ENCODE data around the gene EPB41L5. TPM values are rescaled to one million over a fixed set of nuclear protein-coding genes. Genes with fewer than 3 reads are reported as not detected.
A peak's percentile ranks its signal among the peaks of the same experiment; 100 is the strongest.

Gene EPB41L5
- total RNA-seq, 3 donors from 2014 or later: 24.8 to 57.8 (median 42.3) TPM

DNA sequence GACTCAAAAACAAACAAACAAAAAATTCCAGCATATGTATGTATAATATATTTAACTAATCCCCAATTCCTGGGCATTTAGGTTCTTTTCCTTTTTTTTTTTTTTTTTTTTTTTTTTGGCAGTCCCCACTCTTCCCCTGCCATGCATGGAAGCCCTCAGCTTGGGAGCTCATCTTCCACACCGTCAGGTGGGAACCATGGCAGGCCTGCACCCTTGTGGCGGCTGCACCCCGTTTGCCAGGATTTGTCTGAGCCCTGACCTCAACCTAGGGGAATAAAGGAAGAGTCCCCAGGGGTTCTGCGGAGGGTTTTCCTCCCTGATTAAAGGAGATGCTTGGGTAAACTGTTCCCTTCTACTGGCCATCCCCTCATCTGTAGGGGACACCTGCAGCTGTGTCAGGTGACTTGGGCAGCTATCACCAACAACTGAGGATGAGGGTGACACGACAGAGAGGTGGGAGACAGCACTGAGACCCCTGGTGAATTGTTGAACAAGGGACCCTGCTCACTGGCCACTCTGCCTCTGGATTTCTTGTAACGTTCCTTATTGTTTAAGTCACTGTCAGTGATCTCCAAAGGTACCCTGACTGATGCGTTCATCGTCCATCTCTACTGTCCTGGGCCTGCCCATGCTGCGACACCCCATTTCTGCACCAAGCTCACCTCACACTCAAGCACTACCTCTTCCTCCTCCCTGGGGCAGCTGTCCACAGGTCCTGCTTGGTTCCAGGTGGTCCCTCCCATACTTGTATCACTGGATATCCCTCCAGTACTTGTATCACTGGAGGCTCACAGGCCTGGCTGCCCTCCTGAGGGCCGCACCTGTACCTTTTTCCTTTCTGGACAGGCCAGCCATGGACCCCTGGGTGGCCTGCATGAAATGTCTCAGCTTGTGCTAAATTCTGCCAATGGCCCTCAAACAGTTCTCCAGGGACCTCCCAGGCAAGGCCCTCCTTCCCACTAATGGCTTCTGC, 195.8 kb downstream of the EPB41L5 start:
- intact Hi-C loops (cut with DNase I; ENCODE audit: low total_unique reads): no loop called here
- Histone ChIP-seq H3K4me3 (no peak overlapping the region), H3K36me3 (no peaks in the 10 kb centered on the region), H3K27me3 (no peaks in the 10 kb centered on the region), H3K4me1 (no peaks in the 10 kb centered on the region), H3K27ac (no peak overlapping the region), H3K9me3 (no peaks in the 10 kb centered on the region)
- no peak for TF ChIP-seq POLR2AphosphoS5 (IDR thresholded peaks at IDR 0.05)
- TF ChIP-seq, protein P1, sequence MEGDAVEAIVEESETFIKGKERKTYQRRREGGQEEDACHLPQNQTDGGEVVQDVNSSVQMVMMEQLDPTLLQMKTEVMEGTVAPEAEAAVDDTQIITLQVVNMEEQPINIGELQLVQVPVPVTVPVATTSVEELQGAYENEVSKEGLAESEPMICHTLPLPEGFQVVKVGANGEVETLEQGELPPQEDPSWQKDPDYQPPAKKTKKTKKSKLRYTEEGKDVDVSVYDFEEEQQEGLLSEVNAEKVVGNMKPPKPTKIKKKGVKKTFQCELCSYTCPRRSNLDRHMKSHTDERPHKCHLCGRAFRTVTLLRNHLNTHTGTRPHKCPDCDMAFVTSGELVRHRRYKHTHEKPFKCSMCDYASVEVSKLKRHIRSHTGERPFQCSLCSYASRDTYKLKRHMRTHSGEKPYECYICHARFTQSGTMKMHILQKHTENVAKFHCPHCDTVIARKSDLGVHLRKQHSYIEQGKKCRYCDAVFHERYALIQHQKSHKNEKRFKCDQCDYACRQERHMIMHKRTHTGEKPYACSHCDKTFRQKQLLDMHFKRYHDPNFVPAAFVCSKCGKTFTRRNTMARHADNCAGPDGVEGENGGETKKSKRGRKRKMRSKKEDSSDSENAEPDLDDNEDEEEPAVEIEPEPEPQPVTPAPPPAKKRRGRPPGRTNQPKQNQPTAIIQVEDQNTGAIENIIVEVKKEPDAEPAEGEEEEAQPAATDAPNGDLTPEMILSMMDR (IDR thresholded peaks at IDR 0.05): no peak
- no peak for TF ChIP-seq POLR2A (IDR thresholded peaks at IDR 0.05)
- DNase-seq (ENCODE audit: low spot score in 2 of 2): no peak

DNA sequence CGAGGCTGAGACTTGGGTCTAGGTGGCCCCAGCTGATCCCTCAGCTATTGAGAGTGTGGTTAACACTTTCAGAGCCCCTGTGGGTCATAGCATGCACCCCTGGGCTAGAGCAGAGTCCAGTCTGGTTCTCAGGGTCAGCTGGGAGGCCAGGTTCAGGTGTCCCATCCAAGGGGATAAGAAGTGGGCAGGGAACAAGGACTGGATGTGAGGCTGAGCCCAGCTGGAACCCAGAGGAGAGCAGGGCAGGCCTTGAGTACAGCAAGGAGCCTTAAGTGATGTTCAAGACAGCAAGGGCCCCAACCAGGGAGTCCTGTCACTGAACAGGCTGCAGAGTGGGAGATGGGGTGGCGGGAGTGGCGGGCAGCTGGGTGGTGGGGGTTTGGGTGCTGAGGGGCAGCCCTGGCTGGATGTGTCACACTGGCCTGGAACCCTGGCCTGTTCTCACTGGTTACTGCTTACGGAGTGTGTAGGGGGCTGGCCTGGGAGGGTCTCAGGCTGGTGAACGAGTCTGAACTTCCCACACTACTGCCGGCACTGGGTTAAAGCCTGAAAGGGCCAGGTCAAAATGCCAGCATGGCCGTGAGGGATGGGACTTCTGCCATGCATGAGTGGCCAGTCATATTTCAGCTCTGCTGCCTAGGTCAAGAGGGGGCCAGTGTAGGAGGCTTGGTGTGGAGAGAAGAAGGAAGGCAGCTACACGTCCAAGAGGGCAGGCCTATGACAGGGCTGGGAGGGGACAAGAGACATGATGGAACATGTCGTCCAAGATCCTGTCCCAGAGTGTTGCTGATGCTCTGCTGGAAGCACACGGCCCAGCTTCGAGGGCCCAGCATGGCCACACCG, 196.8 kb downstream of the EPB41L5 start:
- intact Hi-C loops (cut with DNase I; ENCODE audit: low total_unique reads): no loop called here
- Histone ChIP-seq H3K27ac (no peak overlapping the region), H3K36me3 (no peaks in the 10 kb centered on the region), H3K4me1 (no peaks in the 10 kb centered on the region), H3K9me3 (no peaks in the 10 kb centered on the region), H3K4me3 (no peak overlapping the region), H3K27me3 (no peaks in the 10 kb centered on the region)
- DNase-seq (ENCODE audit: low spot score in 2 of 2): no peak
- TF ChIP-seq, protein P1 (IDR thresholded peaks at IDR 0.05): no peak
- TF ChIP-seq POLR2AphosphoS5 (IDR thresholded peaks at IDR 0.05) (no peak), POLR2A (IDR thresholded peaks at IDR 0.05) (no peak)

DNA sequence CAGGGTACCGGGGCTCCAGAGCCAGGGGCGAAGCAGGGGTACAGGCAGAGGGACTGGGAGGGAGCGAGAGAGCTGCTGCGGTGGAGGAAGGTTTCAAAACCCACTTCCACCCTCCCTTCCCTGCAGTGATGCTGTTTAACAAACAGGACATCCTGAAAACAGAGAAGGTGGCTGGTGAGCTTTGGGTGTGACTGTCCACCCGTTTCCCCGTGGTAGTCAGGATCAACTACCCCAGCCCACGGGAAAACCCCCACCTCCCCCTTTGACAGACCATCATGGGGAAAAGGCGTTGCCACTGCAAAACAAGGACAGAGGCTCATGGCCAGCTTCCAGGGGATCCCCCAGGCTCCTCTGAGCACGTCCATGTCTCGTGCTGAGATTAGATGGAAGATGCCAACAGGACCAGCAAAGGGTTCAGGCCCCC, 197.4 kb downstream of the EPB41L5 start:
- Histone ChIP-seq H3K27me3 (no peaks in the 10 kb centered on the region), H3K27ac (no peak overlapping the region), H3K36me3 (no peaks in the 10 kb centered on the region), H3K9me3 (no peaks in the 10 kb centered on the region), H3K4me1 (no peaks in the 10 kb centered on the region), H3K4me3 (no peak overlapping the region)
- no peak for DNase-seq (ENCODE audit: low spot score in 2 of 2)
- intact Hi-C loops (cut with DNase I; ENCODE audit: low total_unique reads): no loop called here
- TF ChIP-seq POLR2AphosphoS5 (IDR thresholded peaks at IDR 0.05) (no peak), POLR2A (IDR thresholded peaks at IDR 0.05) (no peak)
- TF ChIP-seq, protein P1 (IDR thresholded peaks at IDR 0.05): no peak

DNA sequence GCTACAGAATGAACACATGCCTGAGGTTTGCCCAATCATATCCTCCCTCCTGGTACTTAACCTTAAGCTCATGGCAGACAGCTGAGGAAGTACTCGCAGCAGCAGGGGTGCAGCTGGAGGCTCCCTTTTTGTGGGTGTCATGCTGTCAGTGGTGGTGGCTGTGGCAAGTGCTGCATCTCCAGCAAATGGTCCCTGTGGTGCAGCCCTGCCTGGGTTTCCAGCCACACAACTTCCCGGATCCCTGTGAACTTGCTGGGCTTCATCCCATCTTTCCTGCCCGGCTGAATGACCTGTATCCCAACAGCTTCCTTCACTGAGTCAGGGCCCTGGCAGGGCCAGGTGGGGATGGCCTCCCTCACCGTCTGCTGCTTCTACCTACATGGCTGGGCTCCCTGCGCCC, 205.3 kb downstream of the EPB41L5 start:
- Histone ChIP-seq H3K36me3 (no peaks in the 10 kb centered on the region), H3K27me3 (no peaks in the 10 kb centered on the region), H3K4me3 (no peak overlapping the region), H3K9me3 (no peaks in the 10 kb centered on the region), H3K27ac (no peak overlapping the region), H3K4me1 (peaks cover 0 to 10% of the 10 kb centered on the region in 2 donors)
- intact Hi-C loops (cut with DNase I; ENCODE audit: low total_unique reads): no loop called here
- DNase-seq (ENCODE audit: low spot score in 2 of 2): peak in 1 of 2 donors; percentile 25
- TF ChIP-seq POLR2A (IDR thresholded peaks at IDR 0.05) (no peak), POLR2AphosphoS5 (IDR thresholded peaks at IDR 0.05) (no peak)
- TF ChIP-seq, protein P1 (IDR thresholded peaks at IDR 0.05): no peak

Data from breast epithelium (tissue), 4 donors.